ENCODE results near the gene INPP5F.
"Not testable (repeated sequence)": the region's sequence is repeated elsewhere in the genome, so short reads cannot be mapped to it uniquely, and the experiment has no call there.

The INPP5F gene

DNA sequence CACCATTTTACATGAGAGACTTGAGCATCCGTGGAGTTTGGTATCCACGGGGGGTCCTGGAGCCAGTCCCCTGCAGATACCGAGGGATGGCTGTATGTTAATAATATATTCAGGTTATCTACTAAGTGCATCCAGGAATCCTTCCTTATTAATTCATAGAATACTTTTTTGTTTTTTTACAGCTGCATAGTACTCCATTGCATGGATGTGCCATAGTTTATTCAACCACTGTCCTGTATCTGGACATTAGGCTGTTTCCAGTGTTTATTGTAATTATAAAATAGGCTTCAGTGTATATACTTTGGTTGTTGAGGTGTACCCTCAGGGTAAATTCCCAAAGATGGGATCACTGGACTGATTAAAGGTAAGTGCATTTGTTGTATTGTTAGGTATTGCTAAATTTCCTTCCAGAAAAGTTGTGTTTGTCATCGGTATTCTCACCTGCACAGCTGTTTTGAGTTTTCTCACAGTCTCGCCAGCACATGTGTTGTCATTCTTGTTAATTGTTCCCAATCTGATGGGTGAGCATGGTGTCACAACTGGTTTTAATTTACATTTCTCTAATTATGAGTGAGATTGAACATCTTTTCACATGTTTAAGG is 55.1 kb downstream of the INPP5F start:
- DNase-seq: no peak

DNA sequence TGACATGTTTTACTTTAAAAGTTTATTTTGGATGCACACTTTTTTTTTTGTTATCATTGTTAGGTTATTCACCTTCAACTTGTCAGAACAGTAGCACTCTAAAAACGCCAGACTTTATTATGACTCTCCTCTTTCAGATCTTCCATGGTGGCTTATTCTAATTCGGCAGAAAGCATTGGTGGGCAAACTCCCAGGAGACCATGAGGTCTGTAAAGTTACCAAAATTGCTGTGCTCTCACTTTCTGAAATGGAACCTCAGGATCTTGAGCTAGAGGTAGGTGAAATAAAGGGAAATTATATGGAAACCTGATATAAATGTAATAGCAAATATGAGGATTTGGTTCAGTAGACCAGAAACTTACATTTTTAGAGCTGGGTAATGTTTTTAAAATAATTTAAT is 55.6 kb downstream of the INPP5F start:
- DNase-seq: no peak

- DNase-seq: no peak
These were observed 57.3 kb downstream of the INPP5F start for GRCh38 chr10:119782981-119783664.

GRCh38 chr10:119783665-119784027 is 57.8 kb downstream of the INPP5F start:
- DNase-seq: no peak

GRCh38 chr10:119784340-119785067 is 58.7 kb downstream of the INPP5F start:
- no peak for DNase-seq

- no peak for DNase-seq
These were observed 60.4 kb downstream of the INPP5F start for GRCh38 chr10:119786117-119786769.

DNA sequence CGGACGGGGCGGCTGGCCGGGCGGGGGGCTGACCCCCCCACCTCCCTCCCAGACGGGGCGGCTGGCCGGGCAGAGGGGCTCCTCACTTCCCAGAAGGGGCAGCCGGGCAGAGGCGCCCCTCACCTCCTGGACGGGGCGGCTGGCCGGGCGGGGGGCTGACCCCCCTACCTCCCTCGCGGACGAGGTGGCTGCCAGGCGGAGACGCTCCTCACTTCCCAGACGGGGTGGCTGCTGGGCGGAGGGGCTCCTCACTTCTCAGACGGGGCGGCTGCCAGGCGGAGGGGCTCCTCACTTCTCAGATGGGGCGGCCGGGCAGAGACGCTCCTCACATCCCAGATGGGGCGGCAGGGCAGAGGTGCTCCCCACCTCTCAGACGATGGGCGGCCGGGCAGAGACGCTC is 69.3 kb downstream of the INPP5F start:
- DNase-seq: not testable (repeated sequence)

- DNase-seq: no peak
These were observed 70.2 kb downstream of the INPP5F start for GRCh38 chr10:119796039-119796438.

DNA sequence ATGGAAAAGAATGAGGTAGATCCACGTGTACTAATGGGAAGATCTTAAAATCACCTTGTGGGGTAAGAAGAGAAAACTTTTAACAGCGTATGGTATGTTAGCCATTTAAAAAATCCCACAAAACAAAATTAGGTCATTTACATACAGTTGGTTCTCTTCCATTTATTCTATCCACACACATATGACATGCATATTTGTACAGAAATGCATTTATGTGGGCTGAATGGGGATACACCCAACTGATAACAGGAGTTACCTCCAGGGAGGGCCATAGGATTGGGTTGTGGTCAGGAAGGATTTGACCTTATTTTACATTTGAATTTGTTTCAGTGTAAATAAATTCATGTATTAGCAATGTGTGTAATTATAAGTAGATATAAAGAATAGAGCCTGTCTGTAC is 75.3 kb downstream of the INPP5F start:
- DNase-seq: no peak

DNA sequence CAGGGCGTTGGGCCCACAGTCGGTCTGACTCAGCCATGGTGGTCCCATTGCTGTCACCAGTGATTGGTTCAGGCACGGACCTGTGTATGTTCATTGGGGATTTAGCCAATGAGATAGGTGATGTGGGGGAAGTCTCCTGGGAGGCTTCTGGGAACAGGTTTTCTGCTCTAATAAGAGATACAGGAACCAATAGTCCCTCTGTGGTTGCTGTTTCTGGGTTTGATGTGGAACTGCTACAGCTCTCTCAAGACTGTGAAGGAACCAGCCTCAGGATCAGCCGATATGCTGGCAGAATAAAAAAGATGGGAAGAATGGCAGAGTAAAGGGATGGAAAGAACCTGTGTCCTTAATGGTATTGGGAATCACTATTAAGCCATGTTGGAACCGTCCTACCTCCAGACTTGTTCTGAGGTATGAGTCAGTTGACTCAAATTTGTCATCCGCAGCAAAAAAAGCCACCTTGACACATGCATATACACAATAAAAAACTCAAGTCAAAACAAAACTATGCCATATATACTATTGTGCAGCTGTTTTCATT is 76.2 kb downstream of the INPP5F start:
- no peak for DNase-seq

DNA sequence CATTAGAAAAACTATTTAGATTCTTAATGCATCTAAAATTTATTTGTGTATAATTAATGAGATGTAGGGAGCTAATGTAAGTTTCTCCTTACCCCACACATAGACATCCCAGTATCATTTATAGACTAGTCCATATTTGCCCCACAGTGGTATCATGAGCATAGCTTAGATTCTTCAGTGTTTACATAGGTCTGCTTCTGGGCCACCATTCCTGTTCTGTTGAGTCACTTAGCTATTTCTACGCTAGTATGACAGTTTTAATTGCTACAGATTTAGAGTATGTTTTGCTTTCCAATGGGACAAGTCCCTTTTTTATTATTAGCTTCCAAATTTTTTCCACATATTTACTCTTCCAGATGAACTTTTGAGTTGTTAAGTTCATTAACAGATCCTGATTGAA is 77.4 kb downstream of the INPP5F start:
- DNase-seq: no peak

DNA sequence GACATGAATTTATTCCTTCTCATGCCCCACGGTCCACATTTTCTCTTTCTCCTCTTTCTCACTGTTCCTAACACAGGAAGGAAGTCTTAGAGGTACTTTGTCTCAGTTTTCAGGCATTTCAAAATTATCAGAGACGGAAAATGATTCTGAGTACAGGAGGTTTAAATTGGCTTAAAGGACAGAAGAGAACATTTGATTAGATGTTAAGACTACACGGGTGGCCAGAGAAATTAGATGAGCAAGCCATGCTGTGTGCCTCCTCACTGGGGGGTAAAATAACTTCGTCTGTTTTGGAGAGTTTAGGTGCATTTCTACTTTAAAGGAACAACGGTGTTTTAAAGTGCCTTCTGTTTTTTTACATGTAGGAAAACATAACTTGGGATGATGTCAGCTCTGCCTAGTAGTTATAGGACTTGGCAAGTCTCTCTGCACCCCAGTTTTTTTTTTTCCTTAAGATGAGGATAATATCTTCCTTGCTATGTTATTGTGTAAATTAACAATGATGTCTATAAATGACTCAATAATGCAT is 79.9 kb downstream of the INPP5F start:
- no peak for DNase-seq

- no peak for DNase-seq
These were observed 80.7 kb downstream of the INPP5F start for GRCh38 chr10:119806334-119807130.

GRCh38 chr10:119807960-119808697 is 82.3 kb downstream of the INPP5F start:
- DNase-seq: no peak

DNA sequence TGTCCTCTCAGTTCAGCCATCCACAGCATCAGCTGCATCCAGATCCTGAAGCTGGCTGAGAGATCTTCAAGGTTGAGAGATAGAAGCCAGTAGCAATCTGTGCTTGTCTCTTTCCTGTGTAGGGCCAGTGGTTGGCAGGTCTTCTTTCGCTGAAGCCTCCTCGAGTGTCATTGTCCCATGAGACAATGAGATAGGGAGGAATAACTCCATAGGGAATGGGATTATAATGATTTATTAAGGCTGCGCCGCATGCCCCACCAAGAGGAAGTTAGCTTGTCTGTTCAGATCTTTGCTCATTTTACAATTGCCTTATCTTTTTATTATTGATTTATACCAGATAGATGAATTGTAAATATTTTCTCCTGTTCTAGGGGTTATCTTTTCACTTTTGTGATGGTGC is 85.3 kb downstream of the INPP5F start:
- no peak for DNase-seq

- DNase-seq: no peak
These were observed 86.8 kb downstream of the INPP5F start for GRCh38 chr10:119812684-119813083.

DNA sequence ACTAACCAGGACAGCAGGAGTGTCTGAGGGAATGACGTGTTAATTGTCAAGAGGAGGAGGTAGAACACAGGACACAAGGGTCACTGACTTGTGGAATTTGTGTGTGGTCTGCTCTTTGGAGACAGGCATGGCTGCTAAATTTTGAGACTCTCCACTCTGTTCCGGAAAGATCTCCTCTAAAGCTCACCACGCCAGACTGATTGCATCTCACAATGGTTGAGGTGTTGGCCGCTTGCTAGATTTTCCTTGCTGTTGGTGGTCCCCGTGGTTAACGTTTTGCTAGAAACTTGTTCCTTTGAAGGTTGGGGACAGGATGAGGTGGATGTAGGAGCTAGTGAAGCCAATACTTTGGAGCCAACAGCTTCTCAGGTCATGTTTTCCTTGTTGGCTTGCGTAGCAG is 89.8 kb downstream of the INPP5F start:
- DNase-seq: no peak

DNA sequence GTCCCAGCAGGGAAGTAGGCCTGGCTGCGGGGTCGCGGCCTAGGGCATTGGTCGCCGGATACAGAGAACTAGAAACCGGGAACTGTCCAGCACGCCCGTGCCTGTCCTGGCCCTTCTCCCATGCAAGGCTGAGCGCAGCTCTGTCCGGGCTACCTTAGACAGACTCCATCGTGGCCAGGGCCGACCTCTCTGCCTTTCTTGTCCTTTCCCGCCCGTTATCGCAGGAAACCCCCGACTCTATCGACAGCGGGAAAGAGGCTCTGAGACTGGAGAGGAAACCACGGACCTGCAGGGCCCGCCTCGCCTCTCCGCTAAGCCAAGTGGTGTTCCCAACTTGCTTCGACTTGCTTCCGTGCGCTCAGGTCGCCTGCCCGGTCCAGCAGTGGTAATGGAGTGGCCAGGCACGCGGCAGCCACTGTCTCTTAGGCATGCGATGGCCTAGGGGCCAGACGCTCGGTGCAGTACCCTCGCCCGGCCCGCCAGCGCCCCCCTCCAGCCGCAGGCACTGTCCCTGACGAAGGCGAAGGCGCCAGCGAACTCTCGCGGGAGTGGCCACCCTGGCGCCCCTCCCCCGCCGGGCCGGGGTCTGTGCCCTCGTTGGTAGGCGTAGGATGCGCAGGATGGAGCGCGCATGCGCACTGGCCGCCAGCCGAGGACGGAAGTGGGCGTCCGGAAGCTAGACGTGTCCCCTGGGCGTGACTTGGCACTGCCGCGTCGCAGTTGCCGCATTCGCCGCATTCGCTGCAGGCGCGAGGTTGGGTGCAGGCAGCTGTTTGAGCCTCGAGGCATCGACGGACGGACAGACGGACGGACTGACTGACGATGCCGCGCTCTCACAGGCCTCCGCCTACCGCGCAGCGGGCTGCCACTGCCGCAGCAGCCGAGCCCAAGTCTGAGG is 92.4 kb downstream of the INPP5F start:
- no peak for DNase-seq

GRCh38 chr10:119818889-119819270 is 93.0 kb downstream of the INPP5F start:
- DNase-seq: no peak

DNA sequence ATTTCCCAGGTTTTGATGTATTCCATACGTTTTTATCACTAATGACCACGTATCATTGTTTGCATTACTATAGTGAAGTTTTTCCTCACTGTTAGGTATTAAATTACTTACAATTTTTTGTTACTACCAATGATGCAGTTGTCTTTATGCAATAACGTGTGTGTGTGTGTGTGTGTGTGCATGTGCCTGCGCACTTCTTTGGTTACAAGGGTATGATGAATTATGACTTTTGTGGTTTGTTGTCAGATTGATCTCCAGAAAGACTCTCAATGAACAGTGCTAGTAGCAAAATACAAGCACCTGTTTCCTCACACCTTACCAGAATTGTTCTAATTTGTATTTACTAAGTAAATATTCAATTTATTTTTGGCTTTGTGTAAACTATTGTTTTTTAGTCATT is 95.3 kb downstream of the INPP5F start:
- DNase-seq: no peak

DNA sequence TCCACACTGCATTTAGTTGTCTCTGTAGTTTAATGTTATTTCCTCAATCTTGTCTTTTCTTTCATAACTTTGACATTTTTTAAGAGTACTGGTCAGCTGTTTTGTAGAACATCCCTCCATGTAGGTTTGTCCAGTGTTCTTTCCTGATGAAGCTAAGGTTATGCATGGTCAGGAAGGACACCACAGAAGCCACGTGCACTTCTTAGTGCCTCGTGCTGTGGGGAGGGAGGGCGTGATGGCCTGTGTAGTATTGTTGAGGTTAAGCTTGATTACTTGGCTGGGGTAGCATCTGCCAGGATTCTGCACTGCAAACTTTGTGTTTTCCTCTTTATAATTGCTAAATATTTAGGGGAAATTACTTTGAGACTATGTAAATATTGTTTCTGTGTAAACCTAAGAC is 98.4 kb downstream of the INPP5F start:
- DNase-seq: no peak
